ENCODE data around the gene TMEM26.

Gene TMEM26

GRCh38 chr10:61470740-61471139 lies 17.6 kb upstream of the TMEM26 start:
- no peaks in the 10 kb centered on the region for H3K9me3 Mint-ChIP-seq
- H3K4me3 Mint-ChIP-seq, result no peak overlapping the region
- H3K27ac Mint-ChIP-seq, result no peak overlapping the region
- H3K27me3 Mint-ChIP-seq (ENCODE audit: low read depth), result no peaks in the 10 kb centered on the region
- no peaks in the 10 kb centered on the region for H3K4me1 Mint-ChIP-seq (ENCODE audit: low read depth)
- no peaks in the 10 kb centered on the region for H3K36me3 Mint-ChIP-seq (ENCODE audit: low read depth)

GRCh38 chr10:61465901-61466632 lies 12.9 kb upstream of the TMEM26 start:
- no peaks in the 10 kb centered on the region for H3K27me3 Mint-ChIP-seq (ENCODE audit: low read depth)
- H3K4me3 Mint-ChIP-seq, result no peak overlapping the region
- no peaks in the 10 kb centered on the region for H3K36me3 Mint-ChIP-seq (ENCODE audit: low read depth)
- H3K9me3 Mint-ChIP-seq, result no peaks in the 10 kb centered on the region
- H3K27ac Mint-ChIP-seq, result no peak overlapping the region
- H3K4me1 Mint-ChIP-seq (ENCODE audit: low read depth), result no peaks in the 10 kb centered on the region

DNA sequence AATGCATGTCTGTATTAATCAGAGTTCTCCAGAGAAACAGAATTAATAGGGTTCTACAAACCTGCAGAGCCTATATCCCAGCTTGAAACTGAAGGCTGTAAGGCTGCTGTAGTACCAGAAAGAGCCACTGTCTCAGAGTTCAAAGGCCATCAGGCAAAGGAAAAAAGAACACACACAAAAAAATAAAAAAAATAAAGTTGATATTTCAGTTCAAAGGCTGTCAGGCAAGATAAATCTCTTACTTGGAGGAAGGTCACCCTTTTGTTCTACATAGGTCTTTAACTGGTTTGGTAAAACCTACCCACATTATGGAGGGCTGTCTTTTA lies 12.0 kb upstream of the TMEM26 start:
- Mint-ChIP-seq H3K27me3 (ENCODE audit: low read depth) (no peaks in the 10 kb centered on the region), H3K4me3 (no peak overlapping the region), H3K36me3 (ENCODE audit: low read depth) (no peaks in the 10 kb centered on the region), H3K9me3 (no peaks in the 10 kb centered on the region), H3K27ac (no peak overlapping the region), H3K4me1 (ENCODE audit: low read depth) (no peaks in the 10 kb centered on the region)

DNA sequence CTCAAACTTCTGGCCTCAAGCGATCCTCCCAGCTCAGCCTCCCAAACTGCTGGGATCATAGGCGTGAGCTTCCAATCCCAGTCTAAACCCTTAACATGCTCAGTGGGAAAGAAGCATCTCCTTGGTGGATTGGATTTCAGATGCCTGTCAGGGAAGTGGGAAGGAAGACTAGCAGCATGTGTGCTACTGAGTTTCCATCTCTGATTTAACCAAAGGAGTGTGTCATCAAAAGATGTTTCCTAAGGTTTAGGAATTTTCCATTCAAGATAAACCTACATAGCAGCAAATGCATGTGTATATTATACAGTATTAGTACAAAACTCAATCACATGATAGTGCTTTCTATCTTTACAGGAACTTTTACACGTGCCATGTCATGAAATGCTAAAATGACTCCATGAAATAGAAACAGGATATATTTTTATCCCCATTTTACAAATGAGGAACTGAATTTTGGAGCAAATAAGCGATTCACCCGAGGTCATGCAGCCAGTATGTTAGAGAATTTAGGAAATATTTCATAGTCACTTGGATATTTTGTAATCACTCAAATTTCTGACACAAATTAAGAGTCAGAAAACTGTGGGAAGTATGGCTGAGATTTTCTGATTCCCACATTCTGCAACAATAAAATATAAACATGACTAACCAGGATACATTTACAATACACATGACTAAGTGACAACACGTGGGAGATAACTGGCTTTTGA lies 11.4 kb upstream of the TMEM26 start:
- Mint-ChIP-seq H3K27me3 (ENCODE audit: low read depth) (no peaks in the 10 kb centered on the region), H3K36me3 (ENCODE audit: low read depth) (no peaks in the 10 kb centered on the region), H3K4me1 (ENCODE audit: low read depth) (no peaks in the 10 kb centered on the region), H3K9me3 (no peaks in the 10 kb centered on the region), H3K4me3 (no peak overlapping the region), H3K27ac (no peak overlapping the region)

DNA sequence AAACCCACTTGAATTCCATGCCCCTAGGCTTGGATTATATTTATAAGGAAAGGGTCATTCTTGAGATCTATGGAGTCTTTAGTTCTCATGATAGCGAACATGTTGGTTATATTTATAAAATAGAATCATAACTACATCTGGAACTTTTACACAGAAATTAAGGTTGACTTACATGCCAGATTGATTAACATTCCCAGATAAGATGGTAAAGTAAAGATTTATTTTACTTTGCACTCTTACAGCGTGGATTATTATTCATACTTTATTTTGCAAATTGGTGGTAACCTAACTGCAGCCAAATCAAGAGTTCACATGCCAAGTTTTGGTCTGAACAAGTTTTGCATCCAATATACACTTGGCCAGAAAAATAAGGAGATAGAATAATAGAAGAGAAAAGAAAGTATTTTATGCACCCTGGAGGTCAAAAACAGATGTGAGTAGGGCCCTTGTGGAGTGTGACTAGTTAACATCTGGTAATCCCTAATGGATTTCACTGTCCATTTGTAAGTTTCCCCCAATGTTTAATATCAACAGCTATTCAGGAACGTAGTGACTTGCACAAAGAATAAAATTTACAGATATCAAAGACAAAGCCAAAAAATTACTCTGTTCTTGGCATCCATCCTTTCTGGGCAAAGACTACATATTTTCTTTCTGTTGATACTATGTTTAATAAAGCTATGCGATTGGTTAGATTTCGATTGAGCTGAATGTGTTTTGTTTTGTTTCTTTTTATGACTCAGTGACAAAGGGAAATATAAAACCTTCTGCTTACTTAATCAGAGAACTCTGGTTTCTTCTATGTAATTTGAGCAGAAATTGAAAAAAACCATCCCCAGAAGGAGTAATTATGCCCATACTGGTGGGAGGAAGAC lies 10.1 kb upstream of the TMEM26 start:
- Mint-ChIP-seq H3K27ac (no peak overlapping the region), H3K9me3 (no peaks in the 10 kb centered on the region), H3K36me3 (ENCODE audit: low read depth) (no peaks in the 10 kb centered on the region), H3K4me3 (no peak overlapping the region), H3K4me1 (ENCODE audit: low read depth) (no peaks in the 10 kb centered on the region), H3K27me3 (ENCODE audit: low read depth) (peaks cover 2% of the 10 kb centered on the region)

GRCh38 chr10:61460835-61461234 lies 7.7 kb upstream of the TMEM26 start:
- Mint-ChIP-seq H3K9me3 (no peaks in the 10 kb centered on the region), H3K27me3 (ENCODE audit: low read depth) (peaks cover 9% of the 10 kb centered on the region), H3K36me3 (ENCODE audit: low read depth) (no peaks in the 10 kb centered on the region), H3K27ac (no peak overlapping the region), H3K4me1 (ENCODE audit: low read depth) (no peaks in the 10 kb centered on the region), H3K4me3 (no peak overlapping the region)

DNA sequence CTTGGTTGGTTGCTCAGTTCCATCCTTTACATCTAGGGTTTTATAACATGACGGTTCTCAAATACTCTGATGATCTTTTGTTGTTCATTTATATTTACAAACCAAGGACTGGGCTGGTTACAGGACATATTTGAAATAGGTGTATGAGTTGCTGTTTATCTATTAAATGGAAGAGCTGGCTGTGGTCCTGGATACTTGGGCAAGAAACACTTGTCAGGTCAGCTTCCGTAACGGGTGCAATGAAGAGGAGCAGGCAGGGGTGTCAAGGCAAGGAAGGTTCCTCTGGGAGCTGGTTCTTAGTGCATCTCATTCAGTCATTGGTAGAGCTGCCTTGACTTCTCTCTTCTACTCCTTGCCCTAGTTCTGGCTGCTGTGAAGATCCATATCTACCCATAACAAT lies 4.8 kb upstream of the TMEM26 start:
- Mint-ChIP-seq H3K4me3 (no peak overlapping the region), H3K9me3 (no peaks in the 10 kb centered on the region), H3K4me1 (ENCODE audit: low read depth) (no peaks in the 10 kb centered on the region), H3K36me3 (ENCODE audit: low read depth) (no peaks in the 10 kb centered on the region), H3K27me3 (ENCODE audit: low read depth) (peaks cover 26% of the 10 kb centered on the region), H3K27ac (no peak overlapping the region)

GRCh38 chr10:61456095-61456789 lies 3.1 kb upstream of the TMEM26 start:
- no peaks in the 10 kb centered on the region for H3K4me1 Mint-ChIP-seq (ENCODE audit: low read depth)
- H3K4me3 Mint-ChIP-seq, result no peak overlapping the region
- H3K36me3 Mint-ChIP-seq (ENCODE audit: low read depth), result no peaks in the 10 kb centered on the region
- no peaks in the 10 kb centered on the region for H3K9me3 Mint-ChIP-seq
- H3K27ac Mint-ChIP-seq, result no peak overlapping the region
- peaks cover 44% of the 10 kb centered on the region for H3K27me3 Mint-ChIP-seq (ENCODE audit: low read depth)

DNA sequence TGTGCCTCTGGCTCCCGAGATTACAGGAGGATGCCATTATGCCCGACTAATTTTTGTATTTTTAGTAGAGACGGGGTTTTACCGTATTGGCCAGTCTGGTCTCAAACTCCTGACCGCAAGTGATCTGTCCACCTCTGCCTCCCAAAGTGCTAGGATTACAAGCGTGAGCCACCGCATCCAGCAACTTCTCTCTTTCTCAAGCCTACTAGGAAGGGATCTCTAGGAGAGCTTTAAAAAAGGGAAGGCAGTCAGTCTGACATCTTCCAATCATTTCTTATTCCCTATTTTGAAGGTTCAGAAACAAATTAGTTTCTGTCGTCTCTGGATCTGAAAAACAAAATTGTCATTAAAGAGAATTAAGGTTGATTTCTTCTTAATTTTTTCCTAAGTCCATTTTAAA lies 2.5 kb upstream of the TMEM26 start:
- no peaks in the 10 kb centered on the region for H3K36me3 Mint-ChIP-seq (ENCODE audit: low read depth)
- H3K4me1 Mint-ChIP-seq (ENCODE audit: low read depth), result no peaks in the 10 kb centered on the region
- no peaks in the 10 kb centered on the region for H3K9me3 Mint-ChIP-seq
- H3K27ac Mint-ChIP-seq, result no peak overlapping the region
- H3K27me3 Mint-ChIP-seq (ENCODE audit: low read depth), result peaks cover 49% of the 10 kb centered on the region
- no peak overlapping the region for H3K4me3 Mint-ChIP-seq

DNA sequence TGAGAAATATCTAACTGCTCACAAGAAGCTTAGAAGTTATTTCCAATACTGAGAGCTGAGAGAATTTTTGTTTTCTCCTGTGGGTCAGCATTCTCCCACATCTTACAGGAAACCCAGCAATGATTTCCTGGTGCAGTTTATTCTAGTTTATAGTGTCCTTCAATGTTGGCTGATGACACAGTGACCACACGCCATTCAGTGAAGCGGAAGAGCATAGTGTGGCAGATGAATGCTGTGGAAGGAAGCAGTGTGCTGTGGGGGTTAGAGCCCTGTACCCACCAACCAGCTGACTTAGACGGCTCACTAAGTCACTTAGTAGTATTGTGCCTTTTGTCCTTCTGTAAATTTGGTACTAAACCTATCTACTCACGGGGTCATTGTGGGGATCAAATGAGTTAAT lies 1.4 kb upstream of the TMEM26 start:
- Mint-ChIP-seq H3K36me3 (ENCODE audit: low read depth) (no peaks in the 10 kb centered on the region), H3K27ac (no peak overlapping the region), H3K4me3 (no peak overlapping the region), H3K27me3 (ENCODE audit: low read depth) (peaks cover 49% of the 10 kb centered on the region), H3K4me1 (ENCODE audit: low read depth) (no peaks in the 10 kb centered on the region), H3K9me3 (no peaks in the 10 kb centered on the region)

DNA sequence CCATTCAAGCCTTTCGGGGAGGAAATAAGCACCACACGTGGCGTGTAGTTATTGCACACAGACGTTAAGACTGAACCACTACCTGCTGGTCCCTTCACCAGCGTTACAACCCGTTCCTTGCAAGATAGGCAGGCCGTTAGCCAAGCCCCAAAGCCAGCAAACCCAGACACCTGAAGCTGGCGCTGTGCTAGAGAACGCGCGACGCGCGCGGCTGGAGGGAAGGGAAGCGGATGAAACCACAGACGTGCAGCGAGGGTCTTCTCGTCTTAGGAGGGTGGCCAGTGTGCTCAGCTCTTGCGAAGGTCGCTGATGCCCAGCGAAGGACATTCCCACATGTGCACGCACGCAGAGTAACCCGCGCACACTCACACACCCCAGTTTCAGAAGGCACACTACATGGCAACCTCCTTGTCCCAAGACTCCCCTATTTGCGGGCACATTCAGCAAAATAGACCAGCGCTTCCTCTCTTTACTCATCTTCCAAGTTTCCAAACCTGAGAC lies 980 bp downstream of the TMEM26 start:
- Mint-ChIP-seq H3K27ac (no peak overlapping the region), H3K9me3 (no peaks in the 10 kb centered on the region), H3K4me1 (ENCODE audit: low read depth) (no peaks in the 10 kb centered on the region), H3K27me3 (ENCODE audit: low read depth) (peaks cover 40% of the 10 kb centered on the region), H3K4me3 (no peak overlapping the region), H3K36me3 (ENCODE audit: low read depth) (no peaks in the 10 kb centered on the region)

GRCh38 chr10:61451357-61451756 lies 1.8 kb downstream of the TMEM26 start:
- no peak overlapping the region for H3K27ac Mint-ChIP-seq
- no peak overlapping the region for H3K4me3 Mint-ChIP-seq
- H3K9me3 Mint-ChIP-seq, result no peaks in the 10 kb centered on the region
- H3K27me3 Mint-ChIP-seq (ENCODE audit: low read depth), result peaks cover 40% of the 10 kb centered on the region
- no peaks in the 10 kb centered on the region for H3K36me3 Mint-ChIP-seq (ENCODE audit: low read depth)
- no peaks in the 10 kb centered on the region for H3K4me1 Mint-ChIP-seq (ENCODE audit: low read depth)

- Mint-ChIP-seq H3K4me1 (ENCODE audit: low read depth) (no peaks in the 10 kb centered on the region), H3K36me3 (ENCODE audit: low read depth) (no peaks in the 10 kb centered on the region), H3K9me3 (no peaks in the 10 kb centered on the region), H3K27ac (no peak overlapping the region), H3K4me3 (no peak overlapping the region), H3K27me3 (ENCODE audit: low read depth) (peaks cover 29% of the 10 kb centered on the region)
Observed at GRCh38 chr10:61448841-61449600, 4.2 kb downstream of the TMEM26 start.

DNA sequence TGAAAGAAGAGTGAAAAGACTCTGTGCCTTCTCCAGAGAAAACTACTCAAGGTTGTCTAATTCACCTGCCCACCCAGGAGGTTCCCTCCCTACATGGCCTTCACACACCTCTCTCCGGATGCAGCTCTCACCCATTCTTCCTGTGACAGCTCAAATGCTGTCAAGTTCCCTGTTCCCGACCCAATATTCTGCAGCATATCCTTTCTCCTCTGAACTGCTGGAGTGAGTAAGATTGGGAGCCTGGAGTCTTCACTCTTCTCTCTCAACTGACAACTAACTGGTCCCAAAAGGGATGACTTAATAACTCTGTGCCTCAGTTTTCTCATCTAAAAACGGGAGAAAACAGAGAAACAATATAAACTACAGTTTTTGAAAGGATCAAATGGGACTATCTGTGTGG lies 5.1 kb downstream of the TMEM26 start:
- Mint-ChIP-seq H3K4me1 (ENCODE audit: low read depth) (no peaks in the 10 kb centered on the region), H3K9me3 (no peaks in the 10 kb centered on the region), H3K27me3 (ENCODE audit: low read depth) (peaks cover 23% of the 10 kb centered on the region), H3K36me3 (ENCODE audit: low read depth) (no peaks in the 10 kb centered on the region), H3K4me3 (no peak overlapping the region), H3K27ac (no peak overlapping the region)
